Measurements from ENCODE around the gene SPSB1.

DNA sequence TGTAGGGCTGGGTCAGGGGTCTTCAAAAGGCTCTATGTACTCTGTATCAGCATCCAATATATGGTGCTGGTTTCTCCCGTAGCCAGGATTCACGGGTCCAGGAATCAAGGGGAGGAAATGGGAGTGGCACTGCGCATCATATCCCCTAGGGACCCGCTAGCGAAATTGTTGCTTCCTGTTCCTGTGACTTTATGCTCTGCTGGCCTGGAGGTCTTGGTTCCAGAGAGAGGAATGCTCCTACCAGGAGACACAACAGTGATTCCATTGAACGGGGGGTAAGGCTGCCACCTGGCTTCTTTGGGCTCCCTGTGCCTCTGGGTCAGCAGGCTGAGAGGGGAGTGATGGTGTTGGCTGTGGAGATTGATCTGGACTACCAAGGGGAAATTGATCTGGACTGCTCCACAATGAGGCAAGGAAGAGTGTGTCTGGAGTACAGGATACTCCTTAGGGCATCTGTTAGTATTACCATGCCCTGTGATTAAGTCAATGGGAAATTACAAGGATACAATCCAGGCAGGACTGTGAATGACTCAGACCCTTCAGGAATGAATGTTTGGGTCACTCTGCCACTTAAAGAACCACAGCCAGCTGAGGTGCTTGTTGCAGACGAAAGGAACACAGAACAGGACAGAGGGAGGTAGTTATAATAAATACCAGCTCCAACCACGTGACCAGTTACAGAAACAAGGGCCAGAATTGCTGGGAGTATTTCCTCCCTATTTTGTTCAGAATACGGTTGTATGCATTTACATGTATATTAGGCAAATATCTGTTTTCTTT is 10.2 kb downstream of the SPSB1 start:
- TF ChIP-seq, protein P1, sequence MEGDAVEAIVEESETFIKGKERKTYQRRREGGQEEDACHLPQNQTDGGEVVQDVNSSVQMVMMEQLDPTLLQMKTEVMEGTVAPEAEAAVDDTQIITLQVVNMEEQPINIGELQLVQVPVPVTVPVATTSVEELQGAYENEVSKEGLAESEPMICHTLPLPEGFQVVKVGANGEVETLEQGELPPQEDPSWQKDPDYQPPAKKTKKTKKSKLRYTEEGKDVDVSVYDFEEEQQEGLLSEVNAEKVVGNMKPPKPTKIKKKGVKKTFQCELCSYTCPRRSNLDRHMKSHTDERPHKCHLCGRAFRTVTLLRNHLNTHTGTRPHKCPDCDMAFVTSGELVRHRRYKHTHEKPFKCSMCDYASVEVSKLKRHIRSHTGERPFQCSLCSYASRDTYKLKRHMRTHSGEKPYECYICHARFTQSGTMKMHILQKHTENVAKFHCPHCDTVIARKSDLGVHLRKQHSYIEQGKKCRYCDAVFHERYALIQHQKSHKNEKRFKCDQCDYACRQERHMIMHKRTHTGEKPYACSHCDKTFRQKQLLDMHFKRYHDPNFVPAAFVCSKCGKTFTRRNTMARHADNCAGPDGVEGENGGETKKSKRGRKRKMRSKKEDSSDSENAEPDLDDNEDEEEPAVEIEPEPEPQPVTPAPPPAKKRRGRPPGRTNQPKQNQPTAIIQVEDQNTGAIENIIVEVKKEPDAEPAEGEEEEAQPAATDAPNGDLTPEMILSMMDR (IDR thresholded peaks at IDR 0.05; ENCODE audit: poor library complexity, severe bottlenecking), result no peak
- TF ChIP-seq SMC3 (conservative IDR thresholded peaks at IDR 0.05; ENCODE audit: poor library complexity) (no peak), EZH2 (IDR thresholded peaks at IDR 0.05; ENCODE audit: borderline replicate concordance, insufficient read depth, low read length, poor library complexity, severe bottlenecking) (no peak)

Measured in neural cell (in vitro differentiated cells).